Lung (tissue), 12 donors: ENCODE results near the gene GPHA2. TPM values are rescaled to one million over a fixed set of nuclear protein-coding genes. Genes with fewer than 3 reads are reported as not detected.
A peak's percentile ranks its signal among the peaks of the same experiment; 100 is the strongest.

Experiments
- ATAC-seq: fragments of 200-7000 bp; cut with Tn5 transposase; one replicate; pipeline ENCODE4 v1.9.1; 2020; ENCODE audit warnings: moderate number of reproducible peaks; ENCODE audit not compliant: insufficient read depth, low FRiP score
- DNase-seq, 3 donors: peaks; one replicate each; pipeline ENCODE4 v3.0.0-alpha.2; 2013 to 2017
- H3K27ac ChIP-seq, 2 donors: one replicate each; pipeline ENCODE4 v1.5.1; 2013; ENCODE audit warnings: mild to moderate bottlenecking in 2 of 2, moderate library complexity in 2 of 2, control low read depth in 1 of 2, inconsistent platforms in 1 of 2, low read depth in 1 of 2, low read length in 1 of 2
- H3K27me3 ChIP-seq, 3 donors: one replicate each; pipeline ENCODE4 v1.5.1; 2013; ENCODE audit warnings: low read length in 2 of 3; ENCODE audit not compliant: control insufficient read depth in 3 of 3, insufficient read depth in 3 of 3
- H3K36me3 ChIP-seq, 4 donors: one replicate each; pipeline ENCODE4 v1.5.1; 2013; ENCODE audit warnings: low read length in 4 of 4, mild to moderate bottlenecking in 1 of 4, moderate library complexity in 1 of 4; ENCODE audit not compliant: control insufficient read depth in 4 of 4, insufficient read depth in 4 of 4
- H3K4me1 ChIP-seq, 5 donors: one replicate each; pipeline ENCODE4 v1.5.1; 2013; ENCODE audit warnings: low read length in 5 of 5, mild to moderate bottlenecking in 2 of 5, moderate library complexity in 1 of 5; ENCODE audit not compliant: control insufficient read depth in 5 of 5, insufficient read depth in 5 of 5
- H3K4me3 ChIP-seq: one replicate; pipeline ENCODE4 v1.5.1; 2013; ENCODE audit warnings: mild to moderate bottlenecking, control low read depth, moderate library complexity
- H3K9ac ChIP-seq, 2 donors: one replicate each; pipeline ENCODE4 v1.5.1; 2013; ENCODE audit warnings: low read length in 2 of 2, control low read depth in 1 of 2; ENCODE audit not compliant: insufficient read depth in 1 of 2
- H3K9me3 ChIP-seq, 4 donors: one replicate each; pipeline ENCODE4 v1.5.1; 2013; ENCODE audit warnings: low read length in 3 of 4, mild to moderate bottlenecking in 1 of 4, moderate library complexity in 1 of 4; ENCODE audit not compliant: control insufficient read depth in 4 of 4, insufficient read depth in 3 of 4
- WGBS, 2 donors: extraction: QIAGEN DNeasy Blood & Tissue Kit; methylation state at CpG; one replicate each; pipeline ENCODE4 v1.1.7; 2013; 5-methylcytosine and 5-hydroxymethylcytosine counted together
- polyA plus RNA-seq, 2 donors: library from polyadenylated mRNA; stranded (reverse); fragments of 200-250 nt; gene quantifications; one replicate each; pipeline ENCODE4 v1.2.1, GENCODE V29; 2013
- total RNA-seq, 2 donors: library from RNA; depleted of rRNA in 1 of 2; stranded (reverse); fragments of >200 nt in 1 of 2; gene quantifications; one replicate each; pipeline ENCODE4 v1.2.1, GENCODE V29; 2014 to 2021
- TF ChIP-seq, protein P1 (sequence below): IDR thresholded peaks from 2 replicates; pipeline ENCODE4 v1.5.1; 2012; ENCODE audit warnings: mild to moderate bottlenecking; ENCODE audit errors: control extremely low read depth, extremely low read depth
- donor health status: control.
- donor health status: control.
- donor health status: Bipolar disorder and iron deficiency.
- donor health status: healthy.
- donor health status: DM: yes; HTN: yes; CAD: no.

The GPHA2 gene
- total and polyA plus RNA-seq, 4 donors: 0.19 TPM; not detected in 3

DNA sequence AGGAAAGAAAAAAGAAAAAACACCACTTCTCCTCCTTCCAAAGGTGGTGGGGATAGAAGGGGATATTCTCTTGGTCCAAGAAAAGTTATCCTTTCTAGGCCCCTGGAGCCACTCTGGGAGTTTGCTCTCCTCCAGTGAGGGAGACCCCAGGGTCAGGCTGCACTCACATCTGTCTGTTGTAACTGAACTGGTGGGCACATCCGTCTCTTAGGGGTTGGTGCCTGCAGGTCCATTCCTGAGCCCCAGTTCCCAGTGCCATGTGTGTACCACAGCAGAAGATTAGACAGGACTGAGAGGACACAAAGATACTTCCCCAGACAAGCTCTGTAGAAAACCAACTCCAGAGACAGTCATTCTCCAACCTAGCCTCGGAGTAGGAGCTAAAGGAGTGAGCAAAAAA is 15.6 kb downstream of the GPHA2 start:
- TF ChIP-seq, protein P1, sequence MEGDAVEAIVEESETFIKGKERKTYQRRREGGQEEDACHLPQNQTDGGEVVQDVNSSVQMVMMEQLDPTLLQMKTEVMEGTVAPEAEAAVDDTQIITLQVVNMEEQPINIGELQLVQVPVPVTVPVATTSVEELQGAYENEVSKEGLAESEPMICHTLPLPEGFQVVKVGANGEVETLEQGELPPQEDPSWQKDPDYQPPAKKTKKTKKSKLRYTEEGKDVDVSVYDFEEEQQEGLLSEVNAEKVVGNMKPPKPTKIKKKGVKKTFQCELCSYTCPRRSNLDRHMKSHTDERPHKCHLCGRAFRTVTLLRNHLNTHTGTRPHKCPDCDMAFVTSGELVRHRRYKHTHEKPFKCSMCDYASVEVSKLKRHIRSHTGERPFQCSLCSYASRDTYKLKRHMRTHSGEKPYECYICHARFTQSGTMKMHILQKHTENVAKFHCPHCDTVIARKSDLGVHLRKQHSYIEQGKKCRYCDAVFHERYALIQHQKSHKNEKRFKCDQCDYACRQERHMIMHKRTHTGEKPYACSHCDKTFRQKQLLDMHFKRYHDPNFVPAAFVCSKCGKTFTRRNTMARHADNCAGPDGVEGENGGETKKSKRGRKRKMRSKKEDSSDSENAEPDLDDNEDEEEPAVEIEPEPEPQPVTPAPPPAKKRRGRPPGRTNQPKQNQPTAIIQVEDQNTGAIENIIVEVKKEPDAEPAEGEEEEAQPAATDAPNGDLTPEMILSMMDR: no peak
- no peak overlapping the region for H3K4me3 ChIP-seq
- 87 to 100% methylated on average over 2 of the region's 2 CpGs for WGBS, 2 donors
- no peak overlapping the region for H3K9ac ChIP-seq
- peaks cover 3 to 38% (median 12%) of the 10 kb centered on the region in 5 donors for H3K4me1 ChIP-seq
- H3K27ac ChIP-seq: no peak overlapping the region
- no peaks in the 10 kb centered on the region for H3K36me3 ChIP-seq
- ATAC-seq: no peak
- H3K9me3 ChIP-seq: no peaks in the 10 kb centered on the region
- no peak for DNase-seq
- H3K27me3 ChIP-seq: no peaks in the 10 kb centered on the region

DNA sequence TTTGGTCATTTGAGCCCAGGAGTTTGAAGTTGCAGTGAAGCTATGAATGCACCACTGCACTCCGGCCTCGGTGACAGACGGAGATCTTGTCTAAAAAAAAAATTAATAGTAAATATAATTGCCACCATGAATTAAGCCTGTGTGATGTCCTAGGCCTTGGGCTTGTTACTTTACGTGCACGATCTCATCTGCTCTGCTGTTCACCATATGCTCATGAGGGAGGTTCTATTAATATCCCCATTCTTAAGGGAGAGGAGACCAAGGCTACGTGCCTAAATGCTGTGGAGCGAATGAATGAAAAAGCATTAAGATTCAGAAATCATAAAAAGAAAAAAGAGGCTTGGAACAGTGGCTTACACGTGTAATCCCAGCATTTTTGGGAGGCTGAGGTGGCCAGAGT is 16.1 kb downstream of the GPHA2 start:
- Histone ChIP-seq H3K27ac (no peak overlapping the region), H3K9ac (no peak overlapping the region), H3K4me1 (peaks cover 3 to 38% (median 13%) of the 10 kb centered on the region in 5 donors), H3K27me3 (no peaks in the 10 kb centered on the region), H3K4me3 (no peak overlapping the region), H3K9me3 (no peaks in the 10 kb centered on the region), H3K36me3 (no peaks in the 10 kb centered on the region)
- TF ChIP-seq, protein P1: no peak
- DNase-seq (no peak), ATAC-seq (no peak)
- WGBS, 2 donors: 90 to 96% methylated on average over 8 of the region's 8 CpGs

DNA sequence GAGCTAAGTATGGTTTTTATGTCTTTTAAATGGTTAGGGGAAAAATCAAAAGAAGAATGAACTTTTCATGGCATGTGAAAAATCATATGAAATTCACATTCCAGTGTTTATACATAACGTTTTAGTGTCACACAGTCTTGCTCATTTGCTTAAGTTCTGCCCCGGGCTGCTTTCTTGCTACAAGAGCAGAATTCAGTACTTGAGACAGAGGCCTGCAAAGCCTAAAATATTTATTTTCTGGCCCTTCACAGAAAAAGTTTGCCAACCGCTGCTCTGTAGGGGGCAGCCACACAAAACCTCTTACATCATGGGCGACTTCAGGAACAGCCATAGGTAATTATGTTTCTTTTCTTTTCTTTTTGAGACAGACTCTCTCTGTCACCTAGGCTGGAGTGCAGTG is 17.7 kb downstream of the GPHA2 start:
- no peaks in the 10 kb centered on the region for H3K9me3 ChIP-seq
- TF ChIP-seq, protein P1: no peak
- peaks cover 0 to 14% (median 0%) of the 10 kb centered on the region in 4 donors for H3K36me3 ChIP-seq
- ATAC-seq: no peak
- H3K27ac ChIP-seq: peak overlapping the region in 1 of 2 donors; percentile 83
- peaks cover 3 to 29% (median 9%) of the 10 kb centered on the region in 5 donors for H3K4me1 ChIP-seq
- H3K4me3 ChIP-seq: no peak overlapping the region
- H3K9ac ChIP-seq: peak overlapping the region; percentile 38 to 92
- no peaks in the 10 kb centered on the region for H3K27me3 ChIP-seq
- 16 to 17% methylated on average over 4 of the region's 4 CpGs for WGBS, 2 donors
- DNase-seq: peak; percentile 54 to 77 (median 76)

DNA sequence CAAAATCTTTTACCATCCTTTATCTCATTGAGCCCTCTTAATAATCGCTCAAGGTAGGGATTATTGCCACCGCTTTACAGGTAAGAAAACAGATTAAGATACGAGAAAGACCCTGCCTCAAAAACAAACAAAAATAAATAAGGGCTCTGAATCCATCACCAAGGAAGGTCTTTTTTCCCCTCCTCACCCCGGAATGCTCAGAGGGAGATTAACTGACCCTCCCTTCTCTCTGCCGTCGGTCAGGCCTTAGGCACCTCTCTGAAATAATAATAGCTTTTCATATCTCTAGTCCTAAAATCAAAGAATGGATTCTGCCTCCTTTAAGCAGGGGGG is 18.1 kb downstream of the GPHA2 start:
- peak overlapping the region; percentile 17 for H3K4me3 ChIP-seq
- TF ChIP-seq, protein P1: no peak
- peak overlapping the region; percentile 38 to 92 for H3K9ac ChIP-seq
- WGBS, 2 donors: 11 to 23% methylated on average over 6 of the region's 6 CpGs
- DNase-seq: no peak
- no peaks in the 10 kb centered on the region for H3K9me3 ChIP-seq
- H3K4me1 ChIP-seq: peaks cover 3 to 29% (median 9%) of the 10 kb centered on the region in 5 donors
- peaks cover 0 to 17% (median 1%) of the 10 kb centered on the region in 4 donors for H3K36me3 ChIP-seq
- peak overlapping the region; percentile 78 to 83 for H3K27ac ChIP-seq
- no peak for ATAC-seq
- no peaks in the 10 kb centered on the region for H3K27me3 ChIP-seq
